Glomerular endothelial cell (primary cell): ENCODE results near the gene SGSH. TPM values are rescaled to one million over a fixed set of nuclear protein-coding genes. Genes with fewer than 3 reads are reported as not detected.
"Not testable (repeated sequence)": the region's sequence is repeated elsewhere in the genome, so short reads cannot be mapped to it uniquely, and the experiment has no call there.

Experiments used
- DNase-seq: peaks from one replicate; pipeline ENCODE4 v3.0.0-alpha.2; 2011; ENCODE audit warnings: low read depth, low spot score; ENCODE audit errors: extremely low read depth
- total RNA-seq: library from RNA; depleted of rRNA; stranded (reverse); fragments of >200 nt; gene quantifications from 2 replicates; pipeline ENCODE4 v1.2.3, GENCODE V29; 2015

SGSH gene
- 43.2 and 79.5 TPM in 2 replicates for total RNA-seq

DNA sequence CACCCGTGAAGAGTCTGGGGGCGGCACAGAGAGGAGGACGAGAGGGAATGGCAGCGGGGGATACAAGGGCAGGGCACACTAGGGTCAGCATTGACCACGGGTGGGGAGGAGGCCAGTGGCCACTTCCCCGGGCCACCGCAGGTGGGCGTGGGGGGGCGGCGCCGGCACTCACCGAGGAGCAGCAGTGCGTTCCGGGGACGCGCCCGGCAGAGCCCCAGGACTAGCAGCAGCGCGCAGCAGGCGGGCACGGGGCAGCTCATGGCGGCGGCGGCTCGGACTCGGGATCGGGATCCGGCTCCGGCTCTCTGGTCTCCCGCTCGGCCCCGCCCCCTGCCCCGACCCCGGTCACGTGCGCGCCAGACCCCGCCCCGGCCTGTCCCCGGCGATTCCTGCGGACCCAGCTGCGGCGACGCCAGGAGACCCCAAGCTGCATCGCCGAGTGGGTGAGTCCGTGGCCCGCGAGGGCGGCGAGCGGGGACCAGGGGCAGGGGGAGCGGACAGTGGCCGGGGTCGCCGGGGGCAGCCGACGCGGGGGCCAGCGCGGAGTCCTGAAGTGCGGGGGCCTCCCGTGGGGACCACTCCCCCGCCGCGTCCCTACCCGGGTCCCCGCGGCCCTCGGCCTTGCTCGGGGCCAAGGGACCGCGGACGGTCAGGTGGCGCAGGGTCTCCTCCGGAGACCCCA lies at the start of gene SGSH, which contains the start of gene SLC26A11:
Gene SGSH, minus strand, starts transcription at position 280 of the 682 bp plus-strand sequence. Its CDS starts 20 bp downstream, at position 260.
Gene SLC26A11, plus strand, starts transcription at position 374 of the 682 bp plus-strand sequence. CDS start 1,134 bp downstream, outside the sequence.
- no peak for DNase-seq

GRCh38 chr17:80269405-80269807 lies 49.3 kb upstream of the SGSH start:
- DNase-seq = no peak

DNA sequence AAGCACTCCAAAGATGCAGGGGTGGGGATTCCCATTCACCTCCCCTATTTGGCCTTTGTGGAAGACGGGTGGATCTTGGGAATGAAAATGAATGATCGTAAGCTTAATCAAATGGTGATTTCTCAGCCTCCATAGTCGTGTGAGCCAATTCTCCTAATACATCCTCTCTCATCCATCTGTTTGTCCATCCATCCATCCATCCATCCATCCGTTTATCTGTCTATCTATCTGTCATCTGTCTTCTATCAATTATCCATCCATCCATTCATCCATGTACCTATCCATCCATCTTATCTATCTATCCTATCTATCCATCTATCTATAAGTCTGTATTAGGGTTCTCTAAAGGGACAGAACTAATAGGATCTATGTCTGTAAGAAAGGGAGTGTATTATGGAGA lies 48.3 kb upstream of the SGSH start:
- DNase-seq = no peak

GRCh38 chr17:80267391-80267790 lies 47.3 kb upstream of the SGSH start:
- no peak for DNase-seq

GRCh38 chr17:80265205-80266068 lies 45.3 kb upstream of the SGSH start:
- no peak for DNase-seq

GRCh38 chr17:80264205-80265075 lies 44.3 kb upstream of the SGSH start:
- no peak for DNase-seq

DNA sequence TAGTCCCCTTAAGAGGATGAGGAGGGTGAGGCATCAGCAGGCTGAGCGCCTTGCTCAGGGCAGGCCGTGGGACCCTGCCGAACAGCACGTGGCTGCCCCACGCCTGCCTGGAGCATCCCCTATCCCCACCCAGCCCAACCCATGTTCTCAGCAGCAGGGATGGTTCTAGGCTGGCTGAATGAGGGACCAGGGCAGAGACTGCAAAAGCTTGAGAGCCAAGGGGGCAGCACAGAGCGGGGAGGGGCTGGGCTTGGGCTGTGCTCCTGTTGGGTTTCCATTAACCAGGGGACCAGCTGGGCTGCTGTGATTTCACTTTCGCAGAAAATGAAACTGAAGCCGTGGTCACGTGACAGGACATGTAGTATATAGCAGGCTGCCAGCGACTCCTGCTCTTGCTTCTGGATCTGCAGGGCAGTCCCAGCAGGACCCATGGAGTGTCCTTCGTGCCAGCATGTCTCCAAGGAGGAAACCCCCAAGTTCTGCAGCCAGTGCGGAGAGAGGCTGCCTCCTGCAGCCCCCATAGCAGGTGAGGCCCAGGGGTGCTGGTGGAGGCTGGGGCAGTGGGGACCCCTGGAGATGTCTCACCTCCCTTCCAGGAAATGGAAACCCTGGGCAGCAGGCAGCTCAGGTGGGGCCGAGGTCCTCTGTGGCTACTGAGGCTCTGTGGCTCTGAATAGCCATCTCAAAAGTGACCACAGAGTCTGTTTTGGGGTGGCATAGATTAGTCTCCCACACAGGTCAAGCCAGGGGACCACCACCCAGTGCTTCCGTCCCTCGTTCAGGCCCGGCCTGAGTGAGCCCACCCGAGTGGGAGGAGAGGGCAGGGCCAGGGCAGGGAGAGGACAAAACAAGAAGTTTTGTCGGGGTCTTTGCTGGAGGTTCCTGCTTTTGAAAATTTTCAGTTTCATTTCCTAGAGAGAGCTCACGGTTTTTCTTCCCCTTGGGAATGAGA lies 43.4 kb upstream of the SGSH start:
- peak; percentile 60 for DNase-seq

DNA sequence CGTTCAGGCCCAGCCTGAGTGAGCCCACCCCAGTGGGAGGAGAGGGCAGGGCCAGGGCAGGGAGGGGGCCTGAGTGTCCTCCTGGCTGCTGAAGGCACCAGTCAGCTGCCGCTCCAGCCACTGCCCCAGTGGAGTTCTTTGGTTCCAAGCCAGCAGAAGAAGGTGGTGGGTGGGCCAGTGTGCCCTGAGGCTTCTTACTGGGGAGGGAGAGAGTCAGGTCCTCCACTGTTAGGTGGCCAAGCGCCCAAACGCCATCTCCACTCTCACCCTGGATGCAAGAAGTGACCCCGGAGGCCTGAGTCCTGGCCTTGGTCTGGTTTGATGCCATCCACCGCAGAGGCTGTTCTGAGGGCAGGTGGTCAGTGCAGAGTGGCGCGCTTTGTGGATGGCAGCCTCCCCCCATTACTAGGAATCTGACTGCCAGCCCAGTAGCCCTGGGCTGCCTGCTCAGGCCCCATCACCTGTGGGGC lies 42.7 kb upstream of the SGSH start:
- no peak for DNase-seq

DNA sequence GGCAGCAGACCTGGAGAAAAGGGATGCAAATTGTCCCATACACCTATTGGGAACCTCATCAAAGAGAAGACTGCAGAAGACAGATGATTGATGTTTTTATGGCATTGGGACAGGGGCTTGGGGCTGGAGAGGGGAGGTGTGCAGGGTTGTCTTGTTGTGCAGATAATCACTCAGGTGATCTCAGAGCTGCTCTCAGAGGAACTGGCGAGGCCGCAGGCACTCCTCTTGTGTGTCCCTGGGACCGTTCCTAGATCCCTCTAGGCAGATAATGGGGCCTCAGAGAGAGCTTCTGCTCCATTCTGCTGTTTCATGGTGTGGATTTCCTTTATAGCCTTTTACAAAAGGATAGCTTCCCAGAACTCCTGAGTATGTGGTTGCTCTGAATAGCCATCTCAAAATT lies 42.2 kb upstream of the SGSH start:
- no peak for DNase-seq

GRCh38 chr17:80261895-80262279 lies 41.8 kb upstream of the SGSH start:
- DNase-seq = no peak

GRCh38 chr17:80261159-80261894 lies 41.2 kb upstream of the SGSH start:
- no peak for DNase-seq

DNA sequence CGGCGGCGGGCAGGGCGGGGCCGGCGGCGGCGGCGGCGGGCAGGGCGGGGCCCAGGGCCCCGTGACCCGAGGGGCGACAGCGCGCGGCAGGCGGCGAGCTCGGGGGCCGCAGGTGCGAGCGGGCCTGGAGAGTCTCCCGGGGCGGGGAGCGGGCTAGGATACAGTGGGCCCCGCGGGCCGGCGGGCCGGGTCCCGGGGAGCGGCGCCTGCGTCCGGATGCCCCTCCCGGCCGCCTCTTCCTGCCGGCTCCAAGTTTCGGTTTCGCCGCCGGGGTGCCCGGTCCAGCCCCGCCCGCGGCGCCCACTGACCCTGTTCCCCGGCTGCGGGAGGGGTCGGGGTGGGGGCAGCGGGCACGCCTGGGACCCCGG lies 40.6 kb upstream of the SGSH start, which contains the start of gene RNF213:
Gene RNF213, plus strand, starts transcription at position 62 of the 368 bp plus-strand sequence. CDS start 2,830 bp downstream, outside the sequence.
- no peak for DNase-seq

DNA sequence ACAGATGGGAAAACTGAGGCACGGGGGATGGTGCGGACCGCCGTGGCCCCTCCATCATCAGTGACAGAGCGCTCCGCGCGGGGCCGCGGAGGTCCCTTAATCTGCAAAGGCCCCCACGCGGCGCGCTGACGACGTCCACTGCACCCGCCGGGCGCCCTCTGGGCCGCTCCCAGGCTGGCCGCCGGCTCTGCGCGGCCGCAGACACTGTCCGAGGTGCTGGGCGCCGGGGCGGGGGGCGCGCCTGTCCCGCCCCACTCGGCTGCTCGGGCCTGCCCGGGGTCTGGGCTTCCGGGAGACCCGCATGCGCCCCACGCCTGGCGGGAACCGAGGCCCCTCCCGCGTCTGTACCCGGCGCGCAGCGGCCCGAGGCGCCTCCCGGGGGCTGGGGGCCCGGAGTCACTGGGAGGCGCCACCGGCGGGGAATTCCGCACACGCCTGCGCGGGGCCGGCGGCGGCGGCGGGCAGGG lies 40.0 kb upstream of the SGSH start:
- DNase-seq = no peak

- DNase-seq = no peak
These were observed 39.4 kb upstream of the SGSH start for GRCh38 chr17:80259457-80260068.

DNA sequence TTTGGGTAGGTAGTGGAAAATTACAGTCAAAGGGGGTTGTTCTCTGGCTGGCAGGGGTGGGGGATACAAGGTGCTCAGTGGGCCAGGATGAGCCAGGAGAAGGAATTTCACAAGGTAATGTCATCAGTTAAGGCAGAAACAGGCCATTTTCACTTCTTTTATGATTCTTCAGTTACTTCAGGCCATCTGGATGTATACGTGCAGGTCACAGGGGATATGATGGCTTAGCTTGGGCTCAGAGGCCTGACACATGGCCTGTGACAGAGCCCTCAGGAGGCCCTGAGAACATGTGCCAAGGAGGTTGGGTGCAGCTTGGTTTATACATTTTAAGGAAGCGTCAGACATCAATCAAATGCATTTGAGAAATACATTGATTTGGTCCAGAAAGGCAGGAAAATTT lies 38.2 kb upstream of the SGSH start:
- not testable (repeated sequence) for DNase-seq

GRCh38 chr17:80257716-80258213 lies 37.6 kb upstream of the SGSH start:
- DNase-seq = no peak

DNA sequence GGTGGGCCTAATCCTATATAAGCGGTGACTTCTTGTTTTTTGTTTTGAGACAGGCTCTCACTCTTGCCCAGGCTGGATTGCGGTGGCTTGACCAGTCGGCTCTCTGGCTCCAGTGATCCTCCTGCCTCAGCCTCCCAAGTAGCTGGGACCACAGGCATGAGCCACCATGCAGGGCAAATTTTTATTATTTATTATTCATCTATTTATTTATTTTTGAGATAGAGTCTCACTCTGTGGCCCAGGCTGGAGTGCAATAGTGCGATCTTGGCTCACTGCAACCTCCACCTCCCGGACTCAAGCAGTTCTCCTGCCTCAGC lies 35.9 kb upstream of the SGSH start:
- no peak for DNase-seq
